Type B pancreatic cell (in vitro differentiated cells): Measurements from ENCODE around the gene IL36RN. TPM values are rescaled to one million over a fixed set of nuclear protein-coding genes. Genes with fewer than 3 reads are reported as not detected.

Source experiments
- DNase-seq: peaks from one replicate; pipeline ENCODE4 v3.0.0; 2021; ENCODE audit warnings: mixed read lengths; ENCODE audit not compliant: unreplicated experiment; ENCODE audit errors: extremely low spot score
- H3K27ac Mint-ChIP-seq: 2 replicates; pipeline ENCODE4 v1.8.0; 2021; ENCODE audit warnings: mild to moderate bottlenecking, mixed read lengths
- H3K27me3 Mint-ChIP-seq: 2 replicates; pipeline ENCODE4 v1.8.0; 2021; ENCODE audit warnings: mixed read lengths
- H3K36me3 Mint-ChIP-seq: 2 replicates; pipeline ENCODE4 v1.8.0; 2021; ENCODE audit warnings: mixed read lengths
- H3K4me1 Mint-ChIP-seq: one replicate; pipeline ENCODE4 v1.8.0; 2021; ENCODE audit warnings: mixed read lengths; ENCODE audit not compliant: unreplicated experiment
- H3K4me3 Mint-ChIP-seq: 2 replicates; pipeline ENCODE4 v1.8.0; 2021; ENCODE audit warnings: mild to moderate bottlenecking, mixed read lengths
- H3K9me3 Mint-ChIP-seq: 2 replicates; pipeline ENCODE4 v1.8.0; 2021; ENCODE audit warnings: mixed read lengths
- total RNA-seq: library from RNA; stranded (reverse); gene quantifications from 2 replicates; pipeline ENCODE4 v1.2.1, GENCODE V29; 2021; ENCODE audit warnings: low replicate concordance
- TF ChIP-seq, protein P1 (sequence below): fragments of 200-600 bp; sonication (generic); conservative IDR thresholded peaks from 2 replicates; pipeline ENCODE4 v1.5.0; 2021; ENCODE audit warnings: antibody characterized with exemption, mild to moderate bottlenecking

Gene IL36RN
- total RNA-seq, 1 donor from 2014 or later = 12.0 TPM

DNA sequence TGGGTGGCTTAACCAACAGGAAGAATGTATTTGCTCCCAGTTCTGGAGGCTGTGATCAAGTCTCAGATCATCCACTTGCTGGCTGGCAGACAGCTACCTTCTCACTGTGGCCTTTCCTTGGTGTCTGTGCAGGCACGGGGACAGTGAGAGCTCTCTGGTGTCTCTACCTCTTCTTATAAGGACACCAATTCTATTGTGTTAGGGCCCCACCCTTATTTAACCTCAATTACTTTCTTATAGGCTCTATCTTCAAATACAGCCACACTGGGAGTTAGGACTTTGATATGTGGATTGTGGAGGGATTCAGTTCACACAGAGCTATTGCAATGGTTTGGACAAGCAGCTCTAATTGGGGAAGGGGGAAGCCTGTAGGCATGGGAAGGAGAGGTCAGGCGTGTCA is 43.1 kb downstream of the IL36RN start:
- no peak overlapping the region for H3K27ac Mint-ChIP-seq
- H3K36me3 Mint-ChIP-seq = no peaks in the 10 kb centered on the region
- H3K27me3 Mint-ChIP-seq = peaks cover 15% of the 10 kb centered on the region
- H3K4me1 Mint-ChIP-seq = no peaks in the 10 kb centered on the region
- H3K9me3 Mint-ChIP-seq = peaks cover 5% of the 10 kb centered on the region
- H3K4me3 Mint-ChIP-seq = no peak overlapping the region
- no peak for DNase-seq
- TF ChIP-seq, protein P1, sequence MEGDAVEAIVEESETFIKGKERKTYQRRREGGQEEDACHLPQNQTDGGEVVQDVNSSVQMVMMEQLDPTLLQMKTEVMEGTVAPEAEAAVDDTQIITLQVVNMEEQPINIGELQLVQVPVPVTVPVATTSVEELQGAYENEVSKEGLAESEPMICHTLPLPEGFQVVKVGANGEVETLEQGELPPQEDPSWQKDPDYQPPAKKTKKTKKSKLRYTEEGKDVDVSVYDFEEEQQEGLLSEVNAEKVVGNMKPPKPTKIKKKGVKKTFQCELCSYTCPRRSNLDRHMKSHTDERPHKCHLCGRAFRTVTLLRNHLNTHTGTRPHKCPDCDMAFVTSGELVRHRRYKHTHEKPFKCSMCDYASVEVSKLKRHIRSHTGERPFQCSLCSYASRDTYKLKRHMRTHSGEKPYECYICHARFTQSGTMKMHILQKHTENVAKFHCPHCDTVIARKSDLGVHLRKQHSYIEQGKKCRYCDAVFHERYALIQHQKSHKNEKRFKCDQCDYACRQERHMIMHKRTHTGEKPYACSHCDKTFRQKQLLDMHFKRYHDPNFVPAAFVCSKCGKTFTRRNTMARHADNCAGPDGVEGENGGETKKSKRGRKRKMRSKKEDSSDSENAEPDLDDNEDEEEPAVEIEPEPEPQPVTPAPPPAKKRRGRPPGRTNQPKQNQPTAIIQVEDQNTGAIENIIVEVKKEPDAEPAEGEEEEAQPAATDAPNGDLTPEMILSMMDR = no peak

DNA sequence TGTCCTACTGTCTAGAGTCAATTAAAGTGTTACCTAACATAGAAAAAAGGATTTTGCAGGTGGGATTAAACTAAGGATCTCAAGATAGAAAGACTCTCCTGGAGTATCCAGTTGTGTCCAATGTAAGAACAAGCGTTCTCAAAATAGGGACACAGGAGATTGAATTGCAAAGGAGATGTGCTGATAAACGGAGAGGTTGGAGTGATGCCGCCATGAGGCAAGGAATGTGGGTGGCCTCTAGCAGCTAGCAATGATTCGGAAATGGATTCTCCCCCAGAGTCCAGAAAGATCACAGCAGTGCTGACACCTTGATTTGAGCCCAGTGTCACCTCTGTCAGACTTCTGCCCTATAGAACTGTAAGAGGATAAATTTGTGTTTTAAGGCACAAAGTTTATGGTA is 44.3 kb downstream of the IL36RN start:
- Mint-ChIP-seq H3K4me3 (no peak overlapping the region), H3K36me3 (no peaks in the 10 kb centered on the region), H3K4me1 (no peaks in the 10 kb centered on the region), H3K27me3 (peaks cover 16% of the 10 kb centered on the region), H3K27ac (no peak overlapping the region), H3K9me3 (peaks cover 5% of the 10 kb centered on the region)
- DNase-seq = no peak
- TF ChIP-seq, protein P1 = no peak

DNA sequence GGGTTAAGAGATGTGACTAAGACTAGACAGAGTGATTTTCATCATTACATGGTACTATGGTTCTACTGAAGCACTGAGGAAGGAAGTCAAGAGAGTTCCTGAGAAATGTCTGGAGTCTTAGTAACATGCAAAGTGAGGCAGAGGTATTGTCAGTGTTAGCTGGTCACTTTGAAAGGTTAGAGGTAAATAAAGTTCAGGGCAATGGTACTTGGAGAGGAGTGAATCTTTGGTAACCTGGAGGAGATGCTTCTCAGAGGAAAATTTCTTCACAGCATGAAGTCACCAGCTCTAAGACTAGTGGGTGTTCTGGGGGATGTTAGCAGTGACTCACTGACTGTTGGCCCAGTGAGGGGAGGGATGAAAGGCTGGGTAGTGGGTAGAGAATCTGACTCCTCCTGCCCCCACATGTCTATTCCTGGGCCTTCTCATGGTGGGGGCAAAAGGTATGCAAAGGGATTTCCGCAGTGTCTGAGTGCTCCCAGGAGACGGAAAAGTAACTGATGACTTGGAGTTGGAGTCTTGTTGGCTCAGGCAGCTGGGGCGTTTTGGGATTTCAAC is 45.1 kb downstream of the IL36RN start:
- peaks cover 19% of the 10 kb centered on the region for H3K27me3 Mint-ChIP-seq
- TF ChIP-seq, protein P1 = no peak
- no peak overlapping the region for H3K4me3 Mint-ChIP-seq
- H3K36me3 Mint-ChIP-seq = no peaks in the 10 kb centered on the region
- H3K4me1 Mint-ChIP-seq = no peaks in the 10 kb centered on the region
- no peak overlapping the region for H3K27ac Mint-ChIP-seq
- H3K9me3 Mint-ChIP-seq = peaks cover 5% of the 10 kb centered on the region
- DNase-seq = no peak

DNA sequence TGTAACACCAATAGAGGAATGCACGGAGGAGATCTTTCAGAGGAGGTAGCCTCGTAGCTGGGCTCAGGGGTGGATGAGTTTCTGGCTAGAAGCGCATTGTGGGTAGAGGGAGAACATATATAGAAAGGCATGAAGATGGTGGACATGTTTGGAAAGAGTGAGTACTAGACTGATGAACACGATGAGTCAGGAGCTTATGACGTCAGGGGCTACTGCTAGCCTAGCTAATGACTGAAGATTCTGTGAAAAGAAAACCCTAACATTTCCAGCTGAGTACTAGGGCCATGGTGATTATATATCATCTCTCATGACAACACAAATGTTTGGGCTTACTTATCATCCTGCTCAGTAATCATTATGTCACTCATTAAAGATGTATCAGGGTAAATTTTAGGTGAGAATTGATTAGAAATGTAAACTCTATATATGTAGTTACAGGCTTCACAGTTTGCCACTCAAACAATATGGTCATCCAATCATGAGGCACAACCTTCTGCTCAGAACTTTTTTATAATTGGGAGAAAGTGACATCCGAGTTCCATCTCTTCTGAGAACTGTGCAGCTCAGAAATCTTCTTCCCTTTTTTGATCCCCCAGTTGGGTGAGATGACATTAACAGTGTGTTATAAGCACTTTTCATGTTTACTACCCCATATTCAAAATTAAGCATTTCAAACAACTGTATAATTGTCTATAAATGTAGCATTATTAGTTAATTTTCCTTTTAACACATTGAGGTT is 46.2 kb downstream of the IL36RN start:
- peaks cover 5% of the 10 kb centered on the region for H3K9me3 Mint-ChIP-seq
- no peaks in the 10 kb centered on the region for H3K36me3 Mint-ChIP-seq
- peaks cover 19% of the 10 kb centered on the region for H3K27me3 Mint-ChIP-seq
- no peak overlapping the region for H3K4me3 Mint-ChIP-seq
- no peak for DNase-seq
- no peak overlapping the region for H3K27ac Mint-ChIP-seq
- TF ChIP-seq, protein P1 = no peak
- no peaks in the 10 kb centered on the region for H3K4me1 Mint-ChIP-seq

DNA sequence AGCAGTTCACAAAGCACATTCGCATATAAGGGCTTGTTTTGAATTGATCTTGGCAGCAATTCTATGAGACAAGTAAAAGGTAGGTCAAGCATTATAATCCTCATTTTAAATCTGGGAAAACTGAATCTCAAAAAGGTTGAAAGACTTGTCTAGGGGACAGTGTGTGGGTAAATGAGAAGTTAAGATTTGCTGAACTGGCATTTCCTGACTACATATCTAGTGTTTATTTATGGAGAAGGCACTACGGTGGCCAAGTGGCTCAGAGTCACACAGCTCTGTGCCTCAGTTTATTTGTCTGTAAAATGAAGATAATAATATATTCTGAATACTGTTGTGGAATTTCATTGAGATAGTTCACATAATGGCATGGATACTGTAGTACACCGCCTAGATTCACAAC is 52.1 kb downstream of the IL36RN start:
- Mint-ChIP-seq H3K4me3 (no peak overlapping the region), H3K9me3 (no peaks in the 10 kb centered on the region), H3K36me3 (no peaks in the 10 kb centered on the region), H3K27ac (no peak overlapping the region), H3K27me3 (peaks cover 14% of the 10 kb centered on the region), H3K4me1 (no peaks in the 10 kb centered on the region)
- TF ChIP-seq, protein P1 = no peak
- DNase-seq = no peak
